K562 (cell line): ENCODE measurements around the gene C7. TPM values are rescaled to one million over a fixed set of nuclear protein-coding genes. Genes with fewer than 3 reads are reported as not detected.
A peak's percentile ranks its signal among the peaks of the same experiment; 100 is the strongest.

Source experiments
- ATAC-seq: fragments of 200-7000 bp; cut with Tn5 transposase; 3 replicates; pipeline ENCODE4 v1.9.1; 2020; ENCODE audit warnings: moderate library complexity
- BruUV-seq: library from RNA; stranded (reverse); fragments of 400-500 nt; replicated peaks from 2 replicates; lab custom pipeline; 2021; lab: Mats Ljungman, UMichigan
- CTCF ChIA-PET: fragments of 300-600 bp; formaldehyde crosslinking; extraction: SDS; loops from one replicate; lab custom pipeline; 2021; ENCODE audit warnings: low intra/inter-chr PET ratio; lab: Yijun Ruan, JAX
- POLR2A ChIA-PET: fragments of 300-600, 350-650 bp; sonication (Branson Sonifier 250); formaldehyde crosslinking; extraction: SDS; loops from one replicate; lab custom pipeline; 2021; ENCODE audit warnings: antibody characterized with exemption, inconsistent platforms; lab: Yijun Ruan, JAX
- DNase-seq, 4 experiments: peaks; one replicate each; pipeline versions ENCODE4 v3.0.0 to v3.0.0-alpha.2; 2011 to 2018; ENCODE audit warnings: low spot score in 3 of 4, mixed read lengths in 3 of 4; ENCODE audit errors: extremely low read depth in 1 of 4
- FAIRE-seq: peaks from 2 replicates; lab custom pipeline; 2011; peaks lifted over from hg19 to GRCh38; lab: Jason Lieb, UNC
- H2AFZ ChIP-seq: 2 replicates; pipeline ENCODE4 v1.6.0; 2011; ENCODE audit warnings: low read depth, low read length, control low read depth, inconsistent platforms
- H3K27ac ChIP-seq: fragments of 200-600 bp; 3 replicates; pipeline ENCODE4 v1.8.0; 2011; ENCODE audit warnings: low read depth, mild to moderate bottlenecking, control low read depth, inconsistent platforms, low read length, moderate library complexity, mixed read lengths; ENCODE audit errors: extremely low read depth
- H3K27me3 ChIP-seq, 2 experiments: fragments of 300-600 bp in 1 of 2; 2 replicates in 1 of 2; 3 replicates in 1 of 2; pipeline versions ENCODE4 v1.6.0 to v1.8.0; 2011; ENCODE audit warnings: inconsistent platforms in 2 of 2, low read length in 2 of 2, mild to moderate bottlenecking in 1 of 2, mixed read lengths in 1 of 2, moderate library complexity in 1 of 2; ENCODE audit not compliant: control insufficient read depth in 2 of 2, insufficient read depth in 2 of 2
- H3K36me3 ChIP-seq: fragments of 300-600 bp; 3 replicates; pipeline ENCODE4 v1.8.0; 2011; ENCODE audit warnings: mild to moderate bottlenecking, low read length, inconsistent platforms; ENCODE audit not compliant: control insufficient read depth, insufficient read depth
- H3K4me1 ChIP-seq, 2 experiments: fragments of 200-600 bp in 1 of 2; replicated peaks in 1 of 2; 2 replicates in 1 of 2; 3 replicates in 1 of 2; pipeline versions ENCODE4 v1.5.1 to v1.8.0; 2011; ENCODE audit warnings: inconsistent platforms in 2 of 2, low read length in 2 of 2, mild to moderate bottlenecking in 1 of 2, mixed read lengths in 1 of 2, moderate library complexity in 1 of 2; ENCODE audit not compliant: control insufficient read depth in 2 of 2, insufficient read depth in 2 of 2
- H3K4me2 ChIP-seq: 2 replicates; pipeline ENCODE4 v1.6.1; 2011; ENCODE audit warnings: low read length, control low read depth, inconsistent platforms, mixed read lengths; ENCODE audit not compliant: insufficient read depth
- H3K4me3 ChIP-seq: fragments of 200-600 bp; sonication (generic), shearing (Covaris generic); 2 replicates; pipeline ENCODE4 v1.5.1; 2016; ENCODE audit warnings: control low read depth, inconsistent platforms
- H3K79me2 ChIP-seq: fragments of 200-600 bp; 3 replicates; pipeline ENCODE4 v1.8.0; 2011; ENCODE audit warnings: low read length, inconsistent platforms; ENCODE audit not compliant: control insufficient read depth, insufficient read depth
- H3K9ac ChIP-seq, 2 experiments: 2 replicates each; pipeline versions ENCODE4 v1.6.0 to v1.6.1; 2011; ENCODE audit warnings: low read depth in 2 of 2, low read length in 2 of 2, control low read depth in 1 of 2, inconsistent platforms in 1 of 2, mild to moderate bottlenecking in 1 of 2, mixed read lengths in 1 of 2; ENCODE audit not compliant: insufficient read depth in 1 of 2
- H3K9me1 ChIP-seq: one replicate; pipeline ENCODE4 v1.6.0; 2011; ENCODE audit warnings: inconsistent platforms, mild to moderate bottlenecking, low read length, moderate library complexity; ENCODE audit not compliant: control insufficient read depth, insufficient read depth
- H3K9me3 ChIP-seq: replicated peaks from 2 replicates; pipeline ENCODE4 v1.5.1; 2011; ENCODE audit warnings: low read depth, low read length, inconsistent platforms; ENCODE audit not compliant: control insufficient read depth, insufficient read depth
- H4K20me1 ChIP-seq: replicated peaks from 2 replicates; pipeline ENCODE4 v1.6.1; 2011; ENCODE audit warnings: low read length, inconsistent platforms, mixed read lengths; ENCODE audit not compliant: control insufficient read depth, insufficient read depth
- CBX3 ChIP-seq, 2 experiments: IDR thresholded peaks; 1 replicate in 1 of 2; 2 replicates in 1 of 2; pipeline ENCODE4 v1.6.1; 2012; ENCODE audit warnings: inconsistent platforms in 2 of 2, low read length in 2 of 2, borderline replicate concordance in 1 of 2, control low read depth in 1 of 2
- CCAR2 ChIP-seq: fragments of 200-400 bp; formaldehyde crosslinking; IDR thresholded peaks from 2 replicates; pipeline ENCODE4 v1.6.1; 2017; ENCODE audit warnings: mild to moderate bottlenecking, low read depth, low read length
- CXXC5 ChIP-seq: fragments of 250-450 bp; sonication (Bioruptor Pico); IDR thresholded peaks from 2 replicates; pipeline ENCODE4 v1.8.0; 2022; ENCODE audit warnings: inconsistent platforms, mild to moderate bottlenecking, moderate library complexity
- HDAC2 ChIP-seq: fragments of 450-650 bp; IDR thresholded peaks from 2 replicates; pipeline ENCODE4 v1.6.1; 2016; ENCODE audit warnings: mild to moderate bottlenecking
- HDAC6 ChIP-seq: IDR thresholded peaks from 2 replicates; pipeline ENCODE4 v1.6.1; 2012; ENCODE audit warnings: low read depth, mild to moderate bottlenecking, control low read depth, inconsistent platforms, low read length, moderate library complexity
- HMG20B ChIP-seq: fragments of 250-450 bp; sonication (Bioruptor Pico); IDR thresholded peaks from 2 replicates; pipeline ENCODE4 v1.5.0; 2021; ENCODE audit warnings: mild to moderate bottlenecking
- NCOA4 ChIP-seq: fragments of 450-650 bp; IDR thresholded peaks from 2 replicates; pipeline ENCODE4 v1.6.1; 2018; ENCODE audit warnings: mild to moderate bottlenecking; ENCODE audit not compliant: partially characterized antibody
- PHF8 ChIP-seq: fragments of 200-600 bp; sonication (generic); IDR thresholded peaks from 2 replicates; pipeline ENCODE4 v1.6.1; 2012; ENCODE audit warnings: mixed run types, mild to moderate bottlenecking, inconsistent platforms, low read length, moderate library complexity, borderline replicate concordance
- RBM22 ChIP-seq: fragments of 200-400 bp; formaldehyde crosslinking; IDR thresholded peaks from 2 replicates; pipeline ENCODE4 v1.6.1; 2018; ENCODE audit warnings: low read length, low read depth; ENCODE audit not compliant: poor library complexity, severe bottlenecking
- TBL1XR1 ChIP-seq, 2 experiments: IDR thresholded peaks; 2 replicates each; pipeline ENCODE4 v1.6.1; 2012; ENCODE audit warnings: improper control_type of control experiment in 2 of 2, low read length in 2 of 2, mild to moderate bottlenecking in 1 of 2
- ZBED1 ChIP-seq: IDR thresholded peaks from 2 replicates; pipeline ENCODE4 v1.6.1; 2014
- ZFP30 ChIP-seq: fragments of 250-450 bp; sonication (Bioruptor Pico); IDR thresholded peaks from 2 replicates; pipeline ENCODE4 v1.8.0; 2022; ENCODE audit warnings: moderate library complexity, mild to moderate bottlenecking, inconsistent platforms, borderline replicate concordance
- ZNF639 ChIP-seq, 2 experiments: fragments of 200-800 bp in 1 of 2; sonication (Bioruptor generic) in 1 of 2; sonication (generic) in 1 of 2; formaldehyde crosslinking in 1 of 2; IDR thresholded peaks in 1 of 2; conservative IDR thresholded peaks in 1 of 2; 2 replicates each; pipeline versions ENCODE4 v1.5.0 to v1.6.1; 2016 to 2020; ENCODE audit warnings: missing compliant biosample characterization in 1 of 2, missing genetic modification characterization in 1 of 2, missing genetic modification reagents in 1 of 2
- WGBS: fragments of 100-300 bp; shearing (Covaris generic); methylation state at CpG from one replicate; pipeline ENCODE4 v1.1.6; 2016; ENCODE audit warnings: low coverage, mixed read lengths; ENCODE audit not compliant: insufficient coverage; ENCODE audit errors: missing lambda C conversion rate; 5-methylcytosine and 5-hydroxymethylcytosine counted together
- in situ Hi-C: fragments of 300-500 bp; cut with MboI; formaldehyde crosslinking; loops from 4 replicates; pipeline ENCODE4 v1.15.0; 2018; ENCODE audit warnings: inconsistent platforms, mixed read lengths
- intact Hi-C: fragments of 100-400 bp; cut with micrococcal nuclease; formaldehyde crosslinking; loops from 2 replicates; pipeline ENCODE4 v1.14.2; 2022
- polyA plus RNA-seq, 8 experiments: library from polyadenylated mRNA; depleted of rRNA in 4 of 8; stranded (reverse) in 5 of 8; unstranded in 3 of 8; fragments of >200 nt; fragmentation: Nextera tagmentation in 2 of 8; fragmentation: Illumina TruSeq in 1 of 8; extraction: Ambion mirVana in 2 of 8; extraction: Trizol in 1 of 8; gene quantifications; 2 replicates each; pipeline versions ENCODE4 v1.2.1 to v1.2.3, GENCODE V29; 2011 to 2014; ENCODE audit warnings: inconsistent platforms in 1 of 8, missing spikeins in 1 of 8
- total RNA-seq, 7 experiments: library from RNA; depleted of rRNA in 6 of 7; stranded (reverse); fragments of >200 nt in 6 of 7; fragmentation: Illumina TruSeq in 2 of 7; extraction: Trizol in 2 of 7; gene quantifications; 2 replicates each; pipeline versions ENCODE4 v1.2.1 to v1.2.3, GENCODE V29; 2011 to 2021; ENCODE audit warnings: low replicate concordance in 1 of 7

Gene C7
- total and polyA plus RNA-seq, 9 of the 15 experiments (the other 6 are each of a cell fraction or from before 2014, with no cell fraction given) = 0.82 TPM; not detected in 8

GRCh38 chr5:40875958-40876357, 33.3 kb upstream of the C7 start:
- intact Hi-C loops = loop anchor here (5.0 to 10.0 kb wide), 4 partner anchors 39 to 1299 kb away; partner anchors contain the start of gene RPL37
- H3K4me2 ChIP-seq = no peak overlapping the region
- CTCF ChIA-PET = no interaction called here
- no peak for TF ChIP-seq PHF8
- TF ChIP-seq, all 486 proteins: peak for 0
- 26% methylated on average over 3 of the region's 3 CpGs for WGBS
- in situ Hi-C loops = loop anchor here (5.0 to 25.0 kb wide), 3 partner anchors 124 to 1289 kb away; no protein-coding TSS in a partner anchor
- DNase-seq = peak in 1 of 4 experiments; percentile 2
- Histone ChIP-seq H3K79me2 (no peaks in the 10 kb centered on the region), H3K27me3 (no peaks in the 10 kb centered on the region), H4K20me1 (no peaks in the 10 kb centered on the region), H3K9me3 (peaks cover 3% of the 10 kb centered on the region; the same call in 1 of the 2 replicates), H2AFZ (no peak overlapping the region), H3K36me3 (no peaks in the 10 kb centered on the region), H3K9me1 (no peaks in the 10 kb centered on the region), H3K4me1 (no peaks in the 10 kb centered on the region), H3K9ac (no peak overlapping the region), H3K27ac (no peak overlapping the region), H3K4me3 (no peak overlapping the region)
- ATAC-seq = no peak
- BruUV-seq = no TSS peak
- POLR2A ChIA-PET = interaction anchor here (0.5 to 1.0 kb wide), 2 partner anchors 136 to 887 kb away, joined by 3 read pairs; no protein-coding TSS in a partner anchor
- no peak for FAIRE-seq

GRCh38 chr5:40877371-40877988, 31.8 kb upstream of the C7 start:
- ChIA-PET POLR2A (no interaction called here), CTCF (interaction anchor here (0.6 kb wide), 1 partner anchor 484 kb away, joined by 3 read pairs; no protein-coding TSS in a partner anchor)
- Histone ChIP-seq H3K9ac (no peak overlapping the region), H3K27ac (no peak overlapping the region), H3K9me1 (no peaks in the 10 kb centered on the region), H2AFZ (no peak overlapping the region), H3K36me3 (no peaks in the 10 kb centered on the region), H3K79me2 (no peaks in the 10 kb centered on the region), H3K27me3 (no peaks in the 10 kb centered on the region), H4K20me1 (no peaks in the 10 kb centered on the region), H3K9me3 (peaks cover 4% of the 10 kb centered on the region), H3K4me2 (no peak overlapping the region), H3K4me1 (no peaks in the 10 kb centered on the region), H3K4me3 (no peak overlapping the region)
- intact Hi-C loops = loop anchor here (5.0 to 10.0 kb wide), 4 partner anchors 40 to 1300 kb away; partner anchors contain the start of gene RPL37
- ATAC-seq (no peak), DNase-seq (no peak), FAIRE-seq (no peak)
- 45% methylated on average over 6 of the region's 6 CpGs for WGBS
- in situ Hi-C loops = loop anchor here (5.0 to 25.0 kb wide), 3 partner anchors 125 to 1290 kb away; no protein-coding TSS in a partner anchor
- no TSS peak for BruUV-seq
- no peak for TF ChIP-seq RBM22
- no peak for TF ChIP-seq ZBED1
- TF ChIP-seq TBL1XR1 (IDR thresholded peaks at IDR 0.05; ENCODE audit: low read length in 2 of 2) = no peak
- no peak for TF ChIP-seq HMG20B (CRISPR knock-in tag)
- TF ChIP-seq NCOA4 = no peak
- TF ChIP-seq ZNF639 (CRISPR knock-in tag; conservative IDR thresholded peaks at IDR 0.05 in 1 of 2, IDR thresholded peaks at IDR 0.05 in 1 of 2) = no peak
- TF ChIP-seq ZFP30 (CRISPR knock-in tag) = no peak
- no peak for TF ChIP-seq CXXC5
- TF ChIP-seq CCAR2 = no peak
- no peak for TF ChIP-seq HDAC2
- peak in 1 of 2 experiments; percentile 91; a peak in 2 of 3 replicates for TF ChIP-seq CBX3 (IDR thresholded peaks at IDR 0.05; ENCODE audit: borderline replicate concordance in 1 of 2, low read length in 2 of 2)
- TF ChIP-seq HDAC6 = no peak
